HCT116 (cell line): ENCODE measurements around the gene GRIA1. TPM values are rescaled to one million over a fixed set of nuclear protein-coding genes. Genes with fewer than 3 reads are reported as not detected.

Experiments
- ATAC-seq: fragments of 200-7000 bp; cut with Tn5 transposase; 2 replicates; pipeline ENCODE4 v1.9.1; 2020; ENCODE audit warnings: mild to moderate bottlenecking, moderate library complexity
- BruUV-seq: library from RNA; stranded (reverse); fragments of 400-500 nt; replicated peaks from 2 replicates; lab custom pipeline; 2021; lab: Mats Ljungman, UMichigan
- CTCF ChIA-PET: fragments of 300-600 bp; sonication (Branson Sonifier 250); formaldehyde crosslinking; loops from one replicate; lab custom pipeline; 2021; ENCODE audit warnings: antibody characterized with exemption; lab: Charles Lee
- POLR2A ChIA-PET: fragments of 300-600, 350-600 bp; sonication (Branson Sonifier 250); formaldehyde crosslinking; loops from one replicate; lab custom pipeline; 2021; ENCODE audit warnings: antibody characterized with exemption; lab: Charles Lee
- RAD21 ChIA-PET, 2 experiments: fragments of 300-600 bp; sonication (Branson Sonifier 250); formaldehyde crosslinking; loops; one replicate each; lab custom pipeline; 2023; ENCODE audit warnings: low total read pairs in 2 of 2; ENCODE audit not compliant: uncharacterized antibody in 2 of 2, unreplicated experiment in 2 of 2, low non-redundant PET in 1 of 2; lab: Charles Lee
- DNase-seq: peaks from one replicate; pipeline ENCODE4 v3.0.0-alpha.2; 2010; ENCODE audit warnings: low read depth, low spot score
- H2AFZ ChIP-seq: fragments of 200-600 bp; shearing (Covaris generic), sonication (generic); 2 replicates; pipeline ENCODE4 v1.6.1; 2017; ENCODE audit warnings: low read depth, mixed run types, mixed read lengths, antibody characterized with exemption, low read length; ENCODE audit not compliant: poor library complexity, severe bottlenecking
- H3K27ac ChIP-seq: 2 replicates; pipeline ENCODE4 v1.5.1; 2012; ENCODE audit warnings: low read depth, low read length
- H3K27me3 ChIP-seq: fragments of 200-600 bp; sonication (generic); 2 replicates; pipeline ENCODE4 v1.6.1; 2016; ENCODE audit warnings: mixed run types, low read length, mixed read lengths; ENCODE audit not compliant: insufficient read depth
- H3K36me3 ChIP-seq, 2 experiments: fragments of 200-500 bp in 1 of 2; fragments of 200-600 bp in 1 of 2; sonication (Bioruptor generic) in 1 of 2; sonication (generic) in 1 of 2; 2 replicates each; pipeline versions ENCODE4 v1.5.1 to v1.6.1; 2014 to 2016; ENCODE audit warnings: low read length in 2 of 2, inconsistent platforms in 1 of 2, mixed read lengths in 1 of 2, mixed run types in 1 of 2; ENCODE audit not compliant: insufficient read depth in 2 of 2, control insufficient read depth in 1 of 2
- H3K4me1 ChIP-seq, 2 experiments: fragments of 200-600 bp in 1 of 2; sonication (generic) in 1 of 2; 2 replicates each; pipeline versions ENCODE4 v1.5.1 to v1.6.1; 2012 to 2017; ENCODE audit warnings: low read length in 2 of 2, inconsistent platforms in 1 of 2, mild to moderate bottlenecking in 1 of 2, mixed read lengths in 1 of 2, mixed run types in 1 of 2, moderate library complexity in 1 of 2; ENCODE audit not compliant: insufficient read depth in 2 of 2, control insufficient read depth in 1 of 2
- H3K4me2 ChIP-seq: fragments of 200-600 bp; sonication (generic); 2 replicates; pipeline ENCODE4 v1.6.1; 2017; ENCODE audit warnings: mixed run types, low read length, mixed read lengths
- H3K4me3 ChIP-seq, 2 experiments: fragments of 200-600 bp in 1 of 2; sonication (generic) in 1 of 2; replicated peaks in 1 of 2; 2 replicates each; pipeline ENCODE4 v1.5.1; 2011 to 2016; ENCODE audit warnings: low read length in 2 of 2, control low read depth in 1 of 2, low read depth in 1 of 2, mild to moderate bottlenecking in 1 of 2, mixed read lengths in 1 of 2, mixed run types in 1 of 2
- H3K79me2 ChIP-seq: fragments of 200-600 bp; sonication (generic); 2 replicates; pipeline ENCODE4 v1.6.1; 2017; ENCODE audit warnings: mild to moderate bottlenecking, mixed run types, low read length, moderate library complexity, mixed read lengths; ENCODE audit not compliant: insufficient read depth
- H3K9ac ChIP-seq: fragments of 200-600 bp; sonication (generic); 2 replicates; pipeline ENCODE4 v1.6.1; 2016; ENCODE audit warnings: low read length, mixed read lengths
- H3K9me2 ChIP-seq: fragments of 200-600 bp; sonication (generic), shearing (Covaris generic); 2 replicates; pipeline ENCODE4 v1.6.1; 2017; ENCODE audit warnings: mixed run types, mild to moderate bottlenecking, moderate library complexity; ENCODE audit not compliant: insufficient read depth
- H3K9me3 ChIP-seq, 2 experiments: fragments of 200-500 bp in 1 of 2; fragments of 200-600 bp in 1 of 2; sonication (Bioruptor generic) in 1 of 2; sonication (generic) in 1 of 2; 2 replicates each; pipeline ENCODE4 v1.6.1; 2014 to 2017; ENCODE audit warnings: low read length in 2 of 2, mixed read lengths in 2 of 2, inconsistent platforms in 1 of 2, low read depth in 1 of 2, mild to moderate bottlenecking in 1 of 2, mixed run types in 1 of 2, moderate library complexity in 1 of 2; ENCODE audit not compliant: control insufficient read depth in 1 of 2, insufficient read depth in 1 of 2
- H4K20me1 ChIP-seq: fragments of 200-600 bp; sonication (generic), shearing (Covaris generic); 2 replicates; pipeline ENCODE4 v1.6.1; 2017; ENCODE audit warnings: mixed run types, mild to moderate bottlenecking, moderate library complexity; ENCODE audit not compliant: insufficient read depth
- CBX3 ChIP-seq: IDR thresholded peaks from 2 replicates; pipeline ENCODE4 v1.6.1; 2012; ENCODE audit warnings: low read depth
- CEBPB ChIP-seq: IDR thresholded peaks from 2 replicates; pipeline ENCODE4 v1.6.1; 2012; ENCODE audit warnings: low read depth
- CTCF ChIP-seq, 3 experiments: fragments of 200-600 bp in 1 of 3; sonication (generic) in 1 of 3; IDR thresholded peaks in 2 of 3; conservative IDR thresholded peaks in 1 of 3; 2 replicates each; pipeline ENCODE4 v1.5.1; 2012 to 2017; ENCODE audit warnings: low read depth in 2 of 3, low read length in 2 of 3, antibody characterized with exemption in 1 of 3, borderline replicate concordance in 1 of 3, control low read depth in 1 of 3, mild to moderate bottlenecking in 1 of 3, mixed read lengths in 1 of 3, mixed run types in 1 of 3, moderate library complexity in 1 of 3; ENCODE audit not compliant: insufficient read depth in 1 of 3
- EGR1 ChIP-seq: IDR thresholded peaks from 2 replicates; pipeline ENCODE4 v1.6.1; 2012; ENCODE audit warnings: low read depth
- EZH2 ChIP-seq: fragments of 200-600 bp; sonication (generic); IDR thresholded peaks from 2 replicates; pipeline ENCODE4 v1.6.1; 2017; ENCODE audit warnings: antibody characterized with exemption, mixed run types
- EZH2phosphoT487 ChIP-seq: fragments of 200-600 bp; IDR thresholded peaks from 2 replicates; pipeline ENCODE4 v1.6.1; 2018; ENCODE audit warnings: antibody characterized with exemption, borderline replicate concordance
- FOSL1 ChIP-seq: IDR thresholded peaks from 2 replicates; pipeline ENCODE4 v1.6.1; 2012; ENCODE audit warnings: low read depth
- RAD21 ChIP-seq: IDR thresholded peaks from 2 replicates; pipeline ENCODE4 v1.6.1; 2012; ENCODE audit warnings: low read depth, mild to moderate bottlenecking
- REST ChIP-seq: IDR thresholded peaks from 2 replicates; pipeline ENCODE4 v1.6.1; 2012; ENCODE audit warnings: low read depth
- SRF ChIP-seq: IDR thresholded peaks from 2 replicates; pipeline ENCODE4 v1.6.1; 2012; ENCODE audit warnings: low read depth
- TCF7L2 ChIP-seq: IDR thresholded peaks from 2 replicates; pipeline ENCODE4 v1.7.0; 2011; ENCODE audit warnings: borderline replicate concordance, inconsistent platforms; ENCODE audit not compliant: insufficient read depth, insufficient read length; ENCODE audit errors: extremely low read depth
- ZBTB33 ChIP-seq: IDR thresholded peaks from 2 replicates; pipeline ENCODE4 v1.6.1; 2011; ENCODE audit warnings: mild to moderate bottlenecking, low read length, moderate library complexity; ENCODE audit not compliant: insufficient replicate concordance; ENCODE audit errors: extremely low read depth
- ZFX ChIP-seq: fragments of 450-650 bp; IDR thresholded peaks from 2 replicates; pipeline ENCODE4 v1.6.1; 2017
- ZNF274 ChIP-seq: fragments of 200-500 bp; sonication (Bioruptor generic); IDR thresholded peaks from 2 replicates; pipeline ENCODE4 v1.6.1; 2014; ENCODE audit warnings: mild to moderate bottlenecking, low read depth, low read length, inconsistent platforms
- intact Hi-C: fragments of 100-400 bp; cut with micrococcal nuclease; formaldehyde crosslinking; loops from 2 replicates; pipeline ENCODE4 v1.10.0; 2022
- total RNA-seq: library from RNA; stranded (reverse); gene quantifications from one replicate; pipeline ENCODE4 v1.2.1, GENCODE V29; 2021; ENCODE audit not compliant: unreplicated experiment

The GRIA1 gene
- total RNA-seq, 1 experiment from 2014 or later, result not detected

GRCh38 chr5:153661897-153662296, 171.4 kb downstream of the GRIA1 start:
- no peaks in the 10 kb centered on the region for H3K79me2 ChIP-seq
- RAD21 ChIA-PET, result no interaction called here
- H3K9ac ChIP-seq, result no peak overlapping the region
- intact Hi-C loops, result no loop called here
- DNase-seq (no peak), ATAC-seq (no peak)
- H3K4me2 ChIP-seq, result no peak overlapping the region
- no peaks in the 10 kb centered on the region for H3K9me2 ChIP-seq
- POLR2A ChIA-PET, result no interaction called here
- H3K36me3 ChIP-seq, result no peaks in the 10 kb centered on the region
- H3K9me3 ChIP-seq, result no peaks in the 10 kb centered on the region
- no peaks in the 10 kb centered on the region for H3K4me1 ChIP-seq
- TF ChIP-seq FOSL1 (no peak), ZFX (no peak), ZBTB33 (no peak), CBX3 (no peak), ZNF274 (no peak), SRF (no peak), CEBPB (no peak)
- no peaks in the 10 kb centered on the region for H4K20me1 ChIP-seq
- CTCF ChIA-PET, result no interaction called here
- no peak overlapping the region for H2AFZ ChIP-seq
- peaks cover 36% of the 10 kb centered on the region for H3K27me3 ChIP-seq
- no peak overlapping the region for H3K4me3 ChIP-seq
- no peak overlapping the region for H3K27ac ChIP-seq
- no TSS peak for BruUV-seq

GRCh38 chr5:153670101-153670500, 179.6 kb downstream of the GRIA1 start:
- DNase-seq (no peak), ATAC-seq (no peak)
- intact Hi-C loops, result no loop called here
- H3K27ac ChIP-seq, result no peak overlapping the region
- H3K79me2 ChIP-seq, result no peaks in the 10 kb centered on the region
- CTCF ChIA-PET, result no interaction called here
- H3K4me2 ChIP-seq, result no peak overlapping the region
- H3K9ac ChIP-seq, result no peak overlapping the region
- H3K9me2 ChIP-seq, result no peaks in the 10 kb centered on the region
- RAD21 ChIA-PET, result no interaction called here
- no peaks in the 10 kb centered on the region for H3K9me3 ChIP-seq
- POLR2A ChIA-PET, result no interaction called here
- H3K4me3 ChIP-seq, result no peak overlapping the region
- peaks cover 18% of the 10 kb centered on the region; the same call in 1 of the 2 replicates for H3K27me3 ChIP-seq
- no peaks in the 10 kb centered on the region for H4K20me1 ChIP-seq
- H3K36me3 ChIP-seq, result no peaks in the 10 kb centered on the region
- no TSS peak for BruUV-seq
- H2AFZ ChIP-seq, result no peak overlapping the region
- no peaks in the 10 kb centered on the region for H3K4me1 ChIP-seq
- TF ChIP-seq EZH2phosphoT487 (no peak), EZH2 (no peak), FOSL1 (no peak), ZNF274 (no peak), CTCF (IDR thresholded peaks at IDR 0.05 in 2 of 3, conservative IDR thresholded peaks at IDR 0.05 in 1 of 3; ENCODE audit: borderline replicate concordance in 1 of 3, insufficient read depth in 1 of 3, low read depth in 2 of 3, low read length in 2 of 3) (no peak), CEBPB (no peak), TCF7L2 (no peak), REST (no peak), EGR1 (no peak), RAD21 (no peak)
